Parathyroid adenoma (tissue), 2 donors: ENCODE results near the gene APIP.
A peak's percentile ranks its signal among the peaks of the same experiment; 100 is the strongest.

Experiments
- H2AFZ ChIP-seq: fragments of 300-600 bp; sonication (generic); one replicate; pipeline ENCODE4 v1.7.0; 2017; ENCODE audit warnings: antibody characterized with exemption, mild to moderate bottlenecking
- H3K27ac ChIP-seq: fragments of 300-600 bp; sonication (generic); one replicate; pipeline ENCODE4 v1.7.0; 2017
- H3K27me3 ChIP-seq: fragments of 300-600 bp; sonication (generic); one replicate; pipeline ENCODE4 v1.7.0; 2017; ENCODE audit warnings: low read length; ENCODE audit not compliant: control insufficient read depth, insufficient read depth
- H3K36me3 ChIP-seq: fragments of 300-600 bp; sonication (generic); one replicate; pipeline ENCODE4 v1.7.0; 2017; ENCODE audit warnings: low read length; ENCODE audit not compliant: control insufficient read depth, insufficient read depth
- H3K4me1 ChIP-seq: fragments of 300-600 bp; sonication (generic); one replicate; pipeline ENCODE4 v1.7.0; 2017; ENCODE audit warnings: control low read depth
- H3K4me2 ChIP-seq: fragments of 300-600 bp; sonication (generic); one replicate; pipeline ENCODE4 v1.7.0; 2017; ENCODE audit warnings: low read length
- H3K4me3 ChIP-seq: fragments of 300-600 bp; sonication (generic); one replicate; pipeline ENCODE4 v1.7.0; 2017; ENCODE audit warnings: low read depth, low read length
- H3K79me2 ChIP-seq: fragments of 300-600 bp; sonication (generic); one replicate; pipeline ENCODE4 v1.7.0; 2017; ENCODE audit warnings: control low read depth
- H3K9ac ChIP-seq: fragments of 300-600 bp; sonication (generic); one replicate; pipeline ENCODE4 v1.7.0; 2017; ENCODE audit warnings: mild to moderate bottlenecking
- H3K9me3 ChIP-seq: fragments of 300-600 bp; sonication (generic); one replicate; pipeline ENCODE4 v1.7.0; 2017; ENCODE audit warnings: low read length; ENCODE audit not compliant: control insufficient read depth
- TF ChIP-seq, protein P1 (sequence below): fragments of 300-600 bp; sonication (generic); IDR thresholded peaks from one replicate; pipeline ENCODE4 v1.7.0; 2017; ENCODE audit warnings: antibody characterized with exemption, mild to moderate bottlenecking
- donor health status: primary hyperparathyroidism.

Gene APIP

DNA sequence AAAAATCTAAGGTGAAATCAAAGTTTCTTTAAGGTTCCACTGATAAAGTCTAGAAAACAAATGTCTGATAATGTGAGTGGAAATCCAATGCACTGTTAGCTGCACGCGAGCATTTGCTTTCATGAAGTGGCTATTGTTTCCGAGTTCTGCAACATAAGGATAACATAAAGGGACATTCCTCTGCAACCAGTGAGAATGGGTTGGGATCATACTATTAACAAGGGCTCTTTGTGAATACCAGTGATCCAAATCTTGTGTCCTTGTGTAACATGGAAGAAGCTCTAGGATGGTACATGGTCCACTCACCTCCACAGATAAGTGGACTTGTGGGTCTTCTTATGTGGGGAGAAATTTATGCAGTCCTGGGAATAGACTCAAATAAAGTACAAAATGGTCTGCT lies 24.6 kb downstream of the APIP start:
- no peaks in the 10 kb centered on the region for H3K36me3 ChIP-seq
- H3K4me2 ChIP-seq, result no peak overlapping the region
- H3K4me1 ChIP-seq, result no peaks in the 10 kb centered on the region
- TF ChIP-seq, protein P1, sequence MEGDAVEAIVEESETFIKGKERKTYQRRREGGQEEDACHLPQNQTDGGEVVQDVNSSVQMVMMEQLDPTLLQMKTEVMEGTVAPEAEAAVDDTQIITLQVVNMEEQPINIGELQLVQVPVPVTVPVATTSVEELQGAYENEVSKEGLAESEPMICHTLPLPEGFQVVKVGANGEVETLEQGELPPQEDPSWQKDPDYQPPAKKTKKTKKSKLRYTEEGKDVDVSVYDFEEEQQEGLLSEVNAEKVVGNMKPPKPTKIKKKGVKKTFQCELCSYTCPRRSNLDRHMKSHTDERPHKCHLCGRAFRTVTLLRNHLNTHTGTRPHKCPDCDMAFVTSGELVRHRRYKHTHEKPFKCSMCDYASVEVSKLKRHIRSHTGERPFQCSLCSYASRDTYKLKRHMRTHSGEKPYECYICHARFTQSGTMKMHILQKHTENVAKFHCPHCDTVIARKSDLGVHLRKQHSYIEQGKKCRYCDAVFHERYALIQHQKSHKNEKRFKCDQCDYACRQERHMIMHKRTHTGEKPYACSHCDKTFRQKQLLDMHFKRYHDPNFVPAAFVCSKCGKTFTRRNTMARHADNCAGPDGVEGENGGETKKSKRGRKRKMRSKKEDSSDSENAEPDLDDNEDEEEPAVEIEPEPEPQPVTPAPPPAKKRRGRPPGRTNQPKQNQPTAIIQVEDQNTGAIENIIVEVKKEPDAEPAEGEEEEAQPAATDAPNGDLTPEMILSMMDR, result no peak
- no peak overlapping the region for H2AFZ ChIP-seq
- no peak overlapping the region for H3K27ac ChIP-seq
- H3K79me2 ChIP-seq, result no peaks in the 10 kb centered on the region
- H3K9ac ChIP-seq, result no peak overlapping the region
- H3K4me3 ChIP-seq, result no peak overlapping the region
- H3K9me3 ChIP-seq, result no peaks in the 10 kb centered on the region
- H3K27me3 ChIP-seq, result no peaks in the 10 kb centered on the region

DNA sequence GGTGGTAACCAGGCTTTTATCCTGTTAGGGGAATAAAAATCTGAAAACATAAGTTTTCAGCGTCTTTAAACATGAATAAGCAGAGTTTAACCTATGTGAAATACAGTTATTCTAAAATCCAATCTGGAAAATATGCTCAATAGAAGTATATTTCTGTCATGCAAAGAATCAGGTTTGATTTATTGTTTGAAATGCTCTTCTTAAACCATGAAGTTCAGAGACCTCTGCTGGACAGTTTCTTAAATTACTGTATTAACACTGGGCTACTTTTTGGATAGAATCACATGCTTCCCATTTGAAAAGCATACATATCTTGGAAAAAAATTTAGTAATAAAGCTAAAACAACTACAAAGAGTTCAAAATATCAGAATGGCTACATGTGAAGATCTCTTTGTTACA lies 25.4 kb downstream of the APIP start:
- Histone ChIP-seq H3K9me3 (no peaks in the 10 kb centered on the region), H3K4me3 (no peak overlapping the region), H3K9ac (no peak overlapping the region), H3K27ac (no peak overlapping the region), H3K36me3 (no peaks in the 10 kb centered on the region), H2AFZ (no peak overlapping the region), H3K79me2 (no peaks in the 10 kb centered on the region), H3K27me3 (no peaks in the 10 kb centered on the region), H3K4me1 (no peaks in the 10 kb centered on the region), H3K4me2 (no peak overlapping the region)
- TF ChIP-seq, protein P1, result peak; percentile 41

DNA sequence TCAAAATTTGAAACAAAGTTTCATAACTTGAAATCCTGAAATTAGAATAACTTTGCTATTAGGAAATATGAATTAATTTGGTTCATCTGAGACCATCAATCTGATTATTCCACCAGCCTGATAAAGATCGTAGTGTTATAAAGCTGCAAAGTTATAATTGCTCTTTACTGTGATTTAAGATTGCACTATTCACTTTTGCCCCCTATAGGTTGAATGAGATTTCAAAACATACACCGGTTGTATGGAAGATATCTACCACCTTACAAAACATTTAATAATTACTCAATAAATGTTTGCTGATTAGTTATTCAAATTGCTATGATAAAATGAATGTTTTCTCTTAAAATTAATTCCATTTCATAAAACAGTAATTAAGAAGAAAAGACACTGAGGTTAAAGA lies 26.1 kb downstream of the APIP start:
- Histone ChIP-seq H3K4me1 (no peaks in the 10 kb centered on the region), H3K27me3 (no peaks in the 10 kb centered on the region), H2AFZ (no peak overlapping the region), H3K9ac (no peak overlapping the region), H3K36me3 (no peaks in the 10 kb centered on the region), H3K27ac (no peak overlapping the region), H3K9me3 (no peaks in the 10 kb centered on the region), H3K4me2 (no peak overlapping the region), H3K79me2 (no peaks in the 10 kb centered on the region), H3K4me3 (no peak overlapping the region)
- TF ChIP-seq, protein P1, result no peak

DNA sequence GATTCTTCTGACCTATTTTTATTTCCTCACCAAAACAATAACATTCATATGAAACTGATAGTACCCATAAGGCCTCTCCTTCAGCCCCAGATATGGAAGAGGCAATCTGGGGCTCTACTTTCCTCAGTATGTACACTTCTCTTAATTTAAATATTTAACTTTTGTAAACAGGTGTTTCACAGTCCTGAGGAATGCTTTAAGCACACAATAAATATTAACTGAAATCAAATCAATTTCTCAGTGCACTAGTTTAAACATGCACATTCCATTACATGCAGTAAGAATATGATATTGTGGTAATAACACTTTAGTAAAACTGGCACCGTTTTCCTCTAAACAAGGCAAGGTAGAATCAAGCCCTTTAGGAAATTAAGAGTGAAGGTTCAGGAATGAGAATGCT lies 28.9 kb downstream of the APIP start:
- Histone ChIP-seq H3K36me3 (no peaks in the 10 kb centered on the region), H2AFZ (no peak overlapping the region), H3K27me3 (no peaks in the 10 kb centered on the region), H3K4me2 (no peak overlapping the region), H3K9me3 (no peaks in the 10 kb centered on the region), H3K27ac (no peak overlapping the region), H3K9ac (no peak overlapping the region), H3K4me1 (no peaks in the 10 kb centered on the region), H3K79me2 (no peaks in the 10 kb centered on the region), H3K4me3 (no peak overlapping the region)
- TF ChIP-seq, protein P1, result no peak

DNA sequence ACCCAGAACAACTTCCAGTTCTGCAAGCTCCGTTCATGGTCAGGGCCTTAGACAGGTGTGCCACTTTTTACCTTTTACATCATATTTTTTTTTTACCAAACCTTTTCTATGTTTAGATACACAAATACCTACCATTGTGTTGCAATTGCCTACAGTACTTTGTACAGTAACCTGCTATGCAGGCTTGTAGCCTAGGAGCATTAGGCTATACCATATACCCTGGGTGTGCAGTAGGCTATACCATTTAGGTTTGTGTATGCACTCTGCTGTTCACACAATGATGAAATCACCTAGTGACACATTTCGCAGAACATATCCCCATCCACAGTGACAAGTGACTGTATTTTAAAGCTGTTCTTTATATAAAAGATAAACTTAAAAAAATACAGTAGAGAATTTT lies 29.6 kb downstream of the APIP start:
- Histone ChIP-seq H2AFZ (no peak overlapping the region), H3K27me3 (no peaks in the 10 kb centered on the region), H3K4me2 (no peak overlapping the region), H3K79me2 (no peaks in the 10 kb centered on the region), H3K36me3 (no peaks in the 10 kb centered on the region), H3K4me3 (no peak overlapping the region), H3K9ac (no peak overlapping the region), H3K4me1 (no peaks in the 10 kb centered on the region), H3K27ac (no peak overlapping the region), H3K9me3 (no peaks in the 10 kb centered on the region)
- TF ChIP-seq, protein P1, result no peak
